Keratinocyte (primary cell): ENCODE data around the gene OVAAL. TPM values are rescaled to one million over a fixed set of nuclear protein-coding genes. Genes with fewer than 3 reads are reported as not detected.

Source experiments
- DNase-seq: peaks from one replicate; pipeline ENCODE4 v3.0.0-alpha.2; 2011; ENCODE audit warnings: low read depth, missing footprints, low spot score
- FAIRE-seq: peaks from 2 replicates; lab custom pipeline; 2011; peaks lifted over from hg19 to GRCh38; lab: Jason Lieb, UNC
- H2AFZ ChIP-seq: 2 replicates; pipeline ENCODE4 v1.6.0; 2012; ENCODE audit warnings: low read length, control low read depth, inconsistent platforms; ENCODE audit not compliant: control insufficient read depth
- H3K27ac ChIP-seq: 2 replicates; pipeline ENCODE4 v1.5.1; 2011; ENCODE audit warnings: low read length; ENCODE audit not compliant: control insufficient read depth, insufficient read depth
- H3K27me3 ChIP-seq: 3 replicates; pipeline ENCODE4 v1.6.0; 2011; ENCODE audit warnings: low read length; ENCODE audit not compliant: control insufficient read depth, insufficient read depth; ENCODE audit errors: extremely low read depth
- H3K36me3 ChIP-seq, 2 experiments: 2 replicates in 1 of 2; 3 replicates in 1 of 2; pipeline ENCODE4 v1.5.1; 2011; ENCODE audit warnings: low read length in 2 of 2, mild to moderate bottlenecking in 1 of 2; ENCODE audit not compliant: control insufficient read depth in 2 of 2, insufficient read depth in 2 of 2; ENCODE audit errors: extremely low read depth in 1 of 2
- H3K4me1 ChIP-seq: 3 replicates; pipeline ENCODE4 v1.5.1; 2011; ENCODE audit warnings: low read length; ENCODE audit not compliant: control insufficient read depth, insufficient read depth; ENCODE audit errors: extremely low read depth
- H3K4me2 ChIP-seq: 3 replicates; pipeline ENCODE4 v1.6.0; 2011; ENCODE audit warnings: low read depth, low read length; ENCODE audit not compliant: control insufficient read depth, insufficient read depth; ENCODE audit errors: extremely low read depth
- H3K4me3 ChIP-seq, 3 experiments: fragments of 200-600 bp in 1 of 3; sonication (generic) in 1 of 3; 2 replicates in 2 of 3; 3 replicates in 1 of 3; pipeline ENCODE4 v1.5.1; 2011 to 2016; ENCODE audit warnings: low read length in 3 of 3, mild to moderate bottlenecking in 3 of 3, control low read depth in 2 of 3, inconsistent platforms in 1 of 3, low read depth in 1 of 3, mixed read lengths in 1 of 3, mixed run types in 1 of 3, moderate library complexity in 1 of 3; ENCODE audit not compliant: control insufficient read depth in 2 of 3, insufficient read depth in 2 of 3; ENCODE audit errors: extremely low read depth in 1 of 3
- H3K79me2 ChIP-seq: 2 replicates; pipeline ENCODE4 v1.6.0; 2012; ENCODE audit warnings: low read length; ENCODE audit not compliant: control insufficient read depth, insufficient read depth
- H3K9ac ChIP-seq: 3 replicates; pipeline ENCODE4 v1.6.0; 2011; ENCODE audit warnings: low read length; ENCODE audit not compliant: control insufficient read depth, insufficient read depth; ENCODE audit errors: extremely low read depth
- H3K9me1 ChIP-seq: 3 replicates; pipeline ENCODE4 v1.6.0; 2011; ENCODE audit warnings: low read length; ENCODE audit not compliant: control insufficient read depth, insufficient read depth; ENCODE audit errors: extremely low read depth
- H3K9me3 ChIP-seq: 2 replicates; pipeline ENCODE4 v1.5.1; 2012; ENCODE audit warnings: low read depth, low read length; ENCODE audit not compliant: control insufficient read depth
- H4K20me1 ChIP-seq: 3 replicates; pipeline ENCODE4 v1.6.0; 2011; ENCODE audit warnings: low read length; ENCODE audit not compliant: control insufficient read depth, insufficient read depth; ENCODE audit errors: extremely low read depth
- EZH2 ChIP-seq: IDR thresholded peaks from one replicate; pipeline ENCODE4 v1.6.1; 2012; ENCODE audit warnings: inconsistent platforms, mild to moderate bottlenecking, low read length, moderate library complexity
- dilution Hi-C: fragments of 300-500 bp; cut with MboI; formaldehyde crosslinking; loops from one replicate; pipeline ENCODE4 v1.7.0; 2020; ENCODE audit warnings: low sequenced_read_pairs; ENCODE audit not compliant: extremely low pct_ligation_motif_present
- polyA plus RNA-seq, 5 experiments: library from polyadenylated mRNA; depleted of rRNA in 3 of 5; stranded (reverse) in 3 of 5; stranded (forward) in 1 of 5; unstranded in 1 of 5; fragments of >200 nt; gene quantifications; 1 replicate in 1 of 5; 2 replicates in 3 of 5; 3 replicates in 1 of 5; pipeline versions ENCODE4 v1.2.1 to v1.2.3, GENCODE V29; 2011 to 2012; ENCODE audit warnings: missing spikeins in 2 of 5, low read depth in 1 of 5, low replicate concordance in 1 of 5
- TF ChIP-seq, protein P1 (sequence below), 3 experiments: IDR thresholded peaks in 1 of 3; conservative IDR thresholded peaks in 1 of 3; optimal IDR thresholded peaks in 1 of 3; 2 replicates in 2 of 3; 3 replicates in 1 of 3; pipeline versions ENCODE3 to v1.5.1; 2011; ENCODE audit warnings: low read length in 3 of 3, mild to moderate bottlenecking in 3 of 3, moderate library complexity in 2 of 3, control low read depth in 1 of 3, inconsistent platforms in 1 of 3; ENCODE audit not compliant: insufficient read depth in 2 of 3; ENCODE audit errors: extremely low read depth in 1 of 3

Gene OVAAL
- polyA plus RNA-seq, 1 donor (not counting 4 experiments of a cell fraction or from before 2014, with no cell fraction given), result not detected

GRCh38 chr1:180566026-180566425 lies 7.3 kb downstream of the OVAAL start:
- DNase-seq, result no peak
- H3K4me2 ChIP-seq, result no peak overlapping the region
- H3K36me3 ChIP-seq, result no peaks in the 10 kb centered on the region
- no peak overlapping the region for H3K9ac ChIP-seq
- no peaks in the 10 kb centered on the region for H3K9me3 ChIP-seq
- dilution Hi-C loops, result no loop called here
- H3K4me1 ChIP-seq, result peaks cover 23% of the 10 kb centered on the region
- H3K27me3 ChIP-seq, result no peaks in the 10 kb centered on the region
- no peak for TF ChIP-seq EZH2
- TF ChIP-seq, protein P1, sequence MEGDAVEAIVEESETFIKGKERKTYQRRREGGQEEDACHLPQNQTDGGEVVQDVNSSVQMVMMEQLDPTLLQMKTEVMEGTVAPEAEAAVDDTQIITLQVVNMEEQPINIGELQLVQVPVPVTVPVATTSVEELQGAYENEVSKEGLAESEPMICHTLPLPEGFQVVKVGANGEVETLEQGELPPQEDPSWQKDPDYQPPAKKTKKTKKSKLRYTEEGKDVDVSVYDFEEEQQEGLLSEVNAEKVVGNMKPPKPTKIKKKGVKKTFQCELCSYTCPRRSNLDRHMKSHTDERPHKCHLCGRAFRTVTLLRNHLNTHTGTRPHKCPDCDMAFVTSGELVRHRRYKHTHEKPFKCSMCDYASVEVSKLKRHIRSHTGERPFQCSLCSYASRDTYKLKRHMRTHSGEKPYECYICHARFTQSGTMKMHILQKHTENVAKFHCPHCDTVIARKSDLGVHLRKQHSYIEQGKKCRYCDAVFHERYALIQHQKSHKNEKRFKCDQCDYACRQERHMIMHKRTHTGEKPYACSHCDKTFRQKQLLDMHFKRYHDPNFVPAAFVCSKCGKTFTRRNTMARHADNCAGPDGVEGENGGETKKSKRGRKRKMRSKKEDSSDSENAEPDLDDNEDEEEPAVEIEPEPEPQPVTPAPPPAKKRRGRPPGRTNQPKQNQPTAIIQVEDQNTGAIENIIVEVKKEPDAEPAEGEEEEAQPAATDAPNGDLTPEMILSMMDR (optimal IDR thresholded peaks at IDR 0.05 in 1 of 3, IDR thresholded peaks at IDR 0.05 in 1 of 3, conservative IDR thresholded peaks at IDR 0.05 in 1 of 3; ENCODE audit: extremely low read depth in 1 of 3, insufficient read depth in 2 of 3, low read length in 3 of 3), result no peak
- H3K4me3 ChIP-seq, result no peak overlapping the region
- H3K27ac ChIP-seq, result no peak overlapping the region
- no peak for FAIRE-seq
- H4K20me1 ChIP-seq, result no peaks in the 10 kb centered on the region
- no peaks in the 10 kb centered on the region for H3K79me2 ChIP-seq
- H2AFZ ChIP-seq, result no peak overlapping the region
- H3K9me1 ChIP-seq, result no peaks in the 10 kb centered on the region

GRCh38 chr1:180566495-180566894 lies 7.7 kb downstream of the OVAAL start:
- dilution Hi-C loops, result no loop called here
- no peak for FAIRE-seq

More at GRCh38 chr1:180566495-180566894, 7.7 kb downstream of the OVAAL start:
- Histone ChIP-seq H3K4me1 (peaks cover 24% of the 10 kb centered on the region), H3K4me2 (no peak overlapping the region), H3K9me3 (no peaks in the 10 kb centered on the region), H3K9ac (no peak overlapping the region), H3K27ac (no peak overlapping the region), H3K36me3 (no peaks in the 10 kb centered on the region), H3K9me1 (no peaks in the 10 kb centered on the region), H3K79me2 (no peaks in the 10 kb centered on the region), H4K20me1 (no peaks in the 10 kb centered on the region), H2AFZ (no peak overlapping the region), H3K27me3 (no peaks in the 10 kb centered on the region), H3K4me3 (no peak overlapping the region)
- no peak for DNase-seq
- TF ChIP-seq, protein P1 (optimal IDR thresholded peaks at IDR 0.05 in 1 of 3, IDR thresholded peaks at IDR 0.05 in 1 of 3, conservative IDR thresholded peaks at IDR 0.05 in 1 of 3; ENCODE audit: extremely low read depth in 1 of 3, insufficient read depth in 2 of 3, low read length in 3 of 3), result no peak
